Effector CD8-positive, alpha-beta T cell (primary cell): ENCODE measurements around the gene SNAP23.
"Not testable (repeated sequence)": the region's sequence is repeated elsewhere in the genome, so short reads cannot be mapped to it uniquely, and the experiment has no call there.

Source experiments
- DNase-seq: peaks from one replicate; lab custom pipeline; 2025; lab: John Stamatoyannopoulos, UW

SNAP23 gene

GRCh38 chr15:42498212-42499068 lies 3.0 kb downstream of the SNAP23 start:
- no peak for DNase-seq

- DNase-seq: no peak
These were observed 4.6 kb downstream of the SNAP23 start for GRCh38 chr15:42499858-42500609.

- DNase-seq: no peak
These were observed 7.0 kb downstream of the SNAP23 start for GRCh38 chr15:42502477-42502876.

GRCh38 chr15:42503825-42504224 lies 8.4 kb downstream of the SNAP23 start:
- no peak for DNase-seq

- no peak for DNase-seq
These were observed 9.2 kb downstream of the SNAP23 start for GRCh38 chr15:42504631-42505030.

- no peak for DNase-seq
These were observed 12.1 kb downstream of the SNAP23 start for GRCh38 chr15:42507514-42507913.

GRCh38 chr15:42508263-42508690 lies 12.8 kb downstream of the SNAP23 start:
- DNase-seq: no peak

GRCh38 chr15:42510258-42511006 lies 15.0 kb downstream of the SNAP23 start:
- no peak for DNase-seq

- DNase-seq: no peak
These were observed 15.6 kb downstream of the SNAP23 start for GRCh38 chr15:42511007-42511391.

GRCh38 chr15:42523331-42523730 lies 27.9 kb downstream of the SNAP23 start:
- DNase-seq: no peak

- DNase-seq: no peak
These were observed 33.5 kb downstream of the SNAP23 start for GRCh38 chr15:42528970-42529369.

- DNase-seq: no peak
These were observed 37.8 kb downstream of the SNAP23 start for GRCh38 chr15:42533246-42533645.

GRCh38 chr15:42544853-42545629 lies 49.6 kb downstream of the SNAP23 start:
- no peak for DNase-seq

GRCh38 chr15:42547918-42548248 lies 52.4 kb downstream of the SNAP23 start:
- DNase-seq: no peak

- peak; percentile 79 for DNase-seq
These were observed 53.0 kb downstream of the SNAP23 start, which contains the start of the genes HAUS2 and LRRC57 for GRCh38 chr15:42548249-42549031. HAUS2 (plus strand) TSS chr15:42548838; CDS start chr15:42548873, 35 bp downstream. LRRC57 (minus strand) TSS chr15:42548793; CDS start chr15:42548434, 359 bp downstream.

GRCh38 chr15:42549032-42549491 lies 53.6 kb downstream of the SNAP23 start:
- no peak for DNase-seq

- no peak for DNase-seq
These were observed 54.4 kb downstream of the SNAP23 start for GRCh38 chr15:42549741-42550392.

GRCh38 chr15:42553554-42553953 lies 58.1 kb downstream of the SNAP23 start:
- no peak for DNase-seq

- DNase-seq: not testable (repeated sequence)
These were observed 61.2 kb downstream of the SNAP23 start for GRCh38 chr15:42556550-42557207.
